Fibroblast of lung (primary cell): Measurements from ENCODE around the gene COG5.

Experiments
- CTCF ChIP-seq, 2 donors: IDR thresholded peaks in 1 of 2; conservative IDR thresholded peaks in 1 of 2; 1 replicate in 1 of 2; 2 replicates in 1 of 2; pipeline ENCODE4 v1.5.1; 2011 to 2012; ENCODE audit warnings: low read length in 2 of 2, control low read depth in 1 of 2, inconsistent platforms in 1 of 2, low read depth in 1 of 2, mild to moderate bottlenecking in 1 of 2
- EZH2 ChIP-seq: IDR thresholded peaks from 2 replicates; pipeline ENCODE4 v1.5.1; 2012; ENCODE audit warnings: low read length, control low read depth, mild to moderate bottlenecking; ENCODE audit errors: missing control alignments

GRCh38 chr7:107254398-107254985 lies 309.2 kb downstream of the COG5 start:
- TF ChIP-seq CTCF (conservative IDR thresholded peaks at IDR 0.05 in 1 of 2, IDR thresholded peaks at IDR 0.05 in 1 of 2; ENCODE audit: low read depth in 1 of 2, low read length in 2 of 2): no peak
- no peak for TF ChIP-seq EZH2
